Measurements from ENCODE around the gene MTMR3.

The MTMR3 gene

DNA sequence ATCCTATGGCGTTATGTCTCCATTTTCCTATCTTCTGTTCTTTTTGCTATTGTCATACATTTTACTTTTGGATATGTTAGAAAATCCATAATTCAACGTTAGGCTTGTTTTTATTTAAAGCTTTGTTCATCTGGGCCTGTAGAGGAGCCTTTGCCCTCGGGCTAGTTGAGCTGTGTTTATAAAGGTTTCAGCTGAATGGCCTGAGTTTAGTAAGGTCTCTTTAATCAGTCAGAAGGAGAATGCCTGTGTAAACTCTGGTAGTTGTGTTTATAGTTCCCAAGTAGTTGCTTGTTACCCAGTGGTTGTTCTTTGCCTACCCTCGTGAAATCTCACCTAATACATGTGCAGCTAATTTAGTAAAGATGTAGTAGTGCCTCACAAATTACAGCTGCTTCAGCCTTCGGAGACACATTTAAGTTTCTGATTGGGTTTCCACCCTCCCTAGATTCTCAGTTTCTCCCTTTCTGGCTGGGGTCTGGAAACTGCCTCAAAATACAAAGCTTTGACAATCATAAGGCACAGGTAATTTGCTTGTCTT is 33.1 kb downstream of the MTMR3 start:
- DNase-seq (ENCODE audit: low read depth in 2 of 2): no peak

DNA sequence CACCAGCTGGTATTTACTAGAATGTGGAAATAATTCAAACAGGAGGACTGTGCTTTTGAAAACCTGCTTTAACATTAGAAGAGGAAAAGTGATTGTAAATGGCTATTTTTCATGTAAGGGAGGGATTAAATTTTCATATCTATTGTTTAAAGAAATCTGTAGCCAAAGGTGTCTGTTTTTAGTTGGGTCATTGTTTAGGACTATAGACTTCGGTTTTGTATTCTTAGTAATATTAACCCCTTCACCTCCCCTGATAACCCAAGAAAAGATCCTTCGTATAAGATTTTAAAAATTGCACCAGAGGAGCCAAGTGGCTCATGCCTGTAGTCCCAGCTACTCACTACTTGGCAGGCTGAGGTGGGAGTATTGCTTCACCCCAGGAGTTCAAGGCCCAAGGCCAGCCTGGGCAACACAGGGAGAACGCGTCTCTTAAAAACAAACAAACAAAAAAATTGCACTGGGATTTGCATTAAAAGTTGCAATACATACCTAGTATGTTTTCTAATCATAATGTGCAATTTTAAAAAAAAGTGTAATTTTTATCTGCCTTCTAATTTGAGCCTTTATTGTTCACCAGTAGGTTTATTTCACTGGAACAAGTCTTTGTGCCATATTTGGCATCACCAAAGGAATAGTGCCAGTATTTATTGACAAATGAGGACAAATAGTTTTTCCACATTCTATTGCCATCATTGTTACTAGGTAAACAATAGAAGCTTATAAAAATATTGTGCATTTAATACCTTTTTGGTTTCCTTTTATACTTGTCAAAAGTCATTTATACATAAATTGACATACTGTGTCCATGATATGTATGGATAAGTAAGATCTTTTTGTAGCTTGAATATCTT is 34.3 kb downstream of the MTMR3 start:
- DNase-seq (ENCODE audit: low read depth in 2 of 2): no peak

GRCh38 chr22:29925402-29925801 is 42.4 kb downstream of the MTMR3 start:
- no peak for DNase-seq (ENCODE audit: low read depth in 2 of 2)

- no peak for DNase-seq (ENCODE audit: low read depth in 2 of 2)
Measured at GRCh38 chr22:29926057-29926456, 43.1 kb downstream of the MTMR3 start.

DNA sequence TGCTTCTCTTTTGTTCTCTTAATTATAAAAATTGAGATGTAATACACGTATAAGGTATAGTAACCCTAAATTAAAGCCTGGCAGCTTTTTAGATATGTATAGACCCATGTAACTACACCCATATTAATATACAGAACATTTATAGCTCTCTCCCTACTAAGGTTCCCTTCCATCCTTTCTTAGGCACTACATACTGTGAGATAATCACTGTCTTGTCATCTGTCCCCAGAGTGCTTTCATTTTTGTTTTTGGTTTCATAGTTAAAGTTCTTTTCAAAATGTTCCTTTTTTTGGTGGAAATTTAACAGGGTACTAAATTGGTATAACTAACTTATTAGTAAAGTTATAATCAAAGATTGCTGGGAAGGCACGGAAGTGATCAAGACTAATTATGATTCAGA is 49.2 kb downstream of the MTMR3 start:
- no peak for DNase-seq (ENCODE audit: low read depth in 2 of 2)

GRCh38 chr22:29933619-29934018 is 50.6 kb downstream of the MTMR3 start:
- DNase-seq (ENCODE audit: low read depth in 2 of 2): no peak

- DNase-seq (ENCODE audit: low read depth in 2 of 2): no peak
Measured at GRCh38 chr22:29934596-29934995, 51.6 kb downstream of the MTMR3 start.

- no peak for DNase-seq (ENCODE audit: low read depth in 2 of 2)
Measured at GRCh38 chr22:29936186-29936585, 53.2 kb downstream of the MTMR3 start.

DNA sequence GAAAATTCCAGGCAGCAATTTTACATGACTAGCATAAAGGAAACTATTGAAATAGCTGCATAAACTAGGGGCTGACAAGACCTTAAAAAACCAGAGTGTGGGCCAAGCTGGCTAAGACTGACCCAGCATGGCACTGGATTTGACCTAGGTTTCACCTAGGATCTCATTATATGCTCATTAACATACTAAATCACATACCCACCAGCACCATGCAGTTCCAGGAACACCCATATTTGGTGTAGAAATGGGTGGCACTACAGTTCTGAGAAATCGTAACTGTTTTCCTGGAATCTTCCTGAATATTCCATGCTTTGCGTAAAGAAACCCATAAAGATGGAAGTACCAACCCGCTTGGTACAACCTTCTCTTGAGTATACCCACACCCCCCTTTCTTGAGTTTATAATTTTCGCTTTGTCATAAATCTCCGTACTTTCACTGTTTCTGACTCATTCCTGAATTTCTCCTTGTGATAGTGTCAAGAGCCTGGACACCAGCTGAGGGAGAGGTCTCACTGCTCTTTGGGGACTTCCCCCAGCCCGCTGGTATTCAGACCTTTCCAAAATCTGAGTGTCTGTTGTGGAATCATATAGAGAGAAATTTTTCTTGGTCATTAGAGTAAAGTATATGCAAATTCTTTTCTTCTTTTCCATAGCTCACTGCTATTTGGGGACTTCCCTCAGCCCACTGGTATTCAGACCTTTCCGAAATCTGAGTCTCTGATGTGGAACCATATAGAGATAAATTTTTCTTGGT is 55.1 kb downstream of the MTMR3 start:
- no peak for DNase-seq (ENCODE audit: low read depth in 2 of 2)

GRCh38 chr22:29940526-29940925 is 57.6 kb downstream of the MTMR3 start:
- DNase-seq (ENCODE audit: low read depth in 2 of 2): no peak

GRCh38 chr22:29944339-29944738 is 61.4 kb downstream of the MTMR3 start:
- DNase-seq (ENCODE audit: low read depth in 2 of 2): no peak

- DNase-seq (ENCODE audit: low read depth in 2 of 2): no peak
Measured at GRCh38 chr22:29945435-29945834, 62.5 kb downstream of the MTMR3 start.

DNA sequence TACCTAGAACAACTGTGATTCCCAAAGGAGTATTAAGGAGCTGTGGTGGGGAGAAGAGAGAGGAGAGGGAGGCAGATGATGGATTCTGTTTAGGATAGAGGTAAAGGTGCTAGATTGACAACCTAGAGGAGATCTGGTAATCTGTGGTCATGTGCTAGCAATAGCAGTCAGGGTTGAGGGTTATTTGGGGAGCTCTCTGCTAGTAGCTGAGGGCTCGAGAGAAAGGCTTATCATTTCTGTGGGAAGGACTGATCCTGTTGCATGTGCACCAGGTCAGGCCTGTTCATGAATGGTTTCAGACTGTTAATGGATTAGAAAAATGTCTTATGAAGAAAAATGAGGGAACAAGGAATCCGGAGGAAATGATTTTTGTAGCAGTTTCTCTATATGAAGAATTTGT is 63.2 kb downstream of the MTMR3 start:
- no peak for DNase-seq (ENCODE audit: low read depth in 2 of 2)

DNA sequence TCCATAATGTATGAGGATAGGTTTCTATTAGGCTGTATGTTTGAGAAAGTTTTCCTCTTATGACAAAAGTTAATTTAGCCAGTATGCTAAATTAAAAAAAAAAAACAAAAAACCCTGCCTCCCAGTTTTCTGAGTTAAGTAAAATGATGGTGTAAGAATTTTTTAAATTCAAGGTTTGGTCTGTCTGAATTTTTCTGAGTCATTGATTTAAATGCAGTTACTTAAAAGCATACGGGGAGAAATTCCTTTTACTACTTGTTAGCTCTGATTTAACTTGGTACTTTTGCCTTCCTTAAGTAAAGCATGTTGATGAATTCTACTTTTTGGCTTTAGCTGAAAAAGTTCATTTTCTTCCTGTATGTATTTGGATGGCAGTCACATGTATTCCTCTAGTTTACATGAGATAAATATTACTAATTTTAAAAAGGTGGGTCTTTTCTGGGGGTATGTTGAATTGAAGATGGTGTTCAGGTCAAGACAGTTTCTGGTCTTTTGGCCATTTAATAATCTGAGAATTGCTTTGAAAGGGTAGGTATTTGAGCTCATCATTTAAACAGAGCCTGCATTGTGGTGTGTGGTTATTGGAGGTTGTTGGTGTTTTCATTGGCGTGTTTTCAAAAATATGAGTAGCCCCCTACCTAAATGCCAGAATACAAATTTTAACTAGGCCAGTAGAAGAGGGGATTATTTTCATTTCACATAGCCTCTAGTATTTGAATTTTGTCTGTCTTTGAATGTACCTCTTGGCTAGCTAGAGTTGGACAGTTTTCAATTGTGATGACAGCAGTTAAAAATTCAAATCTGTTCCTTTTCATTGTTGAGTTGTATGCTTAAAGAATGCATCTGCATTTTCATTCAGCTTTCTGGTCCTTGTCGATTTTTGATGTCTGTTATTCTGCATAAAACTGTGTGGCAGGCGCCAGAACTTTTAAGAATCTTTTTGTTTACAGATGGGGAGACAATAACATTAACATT is 64.7 kb downstream of the MTMR3 start:
- DNase-seq (ENCODE audit: low read depth in 2 of 2): no peak

DNA sequence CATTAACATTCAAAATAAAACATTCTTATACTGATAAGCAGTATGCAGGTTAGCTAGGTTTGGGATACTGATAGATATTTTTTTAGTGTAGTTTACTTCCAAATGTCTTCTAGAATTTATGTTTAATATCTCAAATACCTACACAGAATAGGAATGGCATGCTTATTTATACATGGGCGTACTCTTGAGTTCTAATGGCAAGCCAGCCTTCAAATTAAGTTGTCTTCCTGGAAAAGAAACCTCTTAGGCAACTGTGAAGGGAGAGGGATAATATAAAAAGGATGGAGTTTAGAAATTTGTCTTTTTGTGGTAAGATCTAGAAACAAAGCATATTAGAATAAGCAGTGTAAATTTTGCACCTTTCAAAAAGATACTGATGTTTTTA is 65.4 kb downstream of the MTMR3 start:
- DNase-seq (ENCODE audit: low read depth in 2 of 2): no peak

DNA sequence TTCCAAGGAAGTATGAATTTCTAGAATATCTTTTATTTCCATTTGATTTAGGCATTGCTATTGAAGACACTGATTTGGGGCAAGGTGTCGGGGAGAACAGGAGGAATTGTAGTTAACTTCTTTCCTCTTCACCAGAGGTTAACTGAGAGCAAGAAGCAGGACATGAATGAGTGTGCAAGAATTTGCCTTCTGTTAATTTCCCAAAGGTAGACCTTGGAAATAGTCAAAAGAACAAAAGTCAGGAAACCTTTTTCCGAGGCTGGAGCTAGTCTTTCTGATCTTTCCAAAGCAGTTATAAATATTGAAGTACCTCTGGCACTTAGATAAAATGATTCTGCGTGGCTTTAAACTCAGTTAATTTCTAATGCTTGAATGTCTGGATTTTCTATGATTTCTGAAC is 66.9 kb downstream of the MTMR3 start:
- DNase-seq (ENCODE audit: low read depth in 2 of 2): no peak

DNA sequence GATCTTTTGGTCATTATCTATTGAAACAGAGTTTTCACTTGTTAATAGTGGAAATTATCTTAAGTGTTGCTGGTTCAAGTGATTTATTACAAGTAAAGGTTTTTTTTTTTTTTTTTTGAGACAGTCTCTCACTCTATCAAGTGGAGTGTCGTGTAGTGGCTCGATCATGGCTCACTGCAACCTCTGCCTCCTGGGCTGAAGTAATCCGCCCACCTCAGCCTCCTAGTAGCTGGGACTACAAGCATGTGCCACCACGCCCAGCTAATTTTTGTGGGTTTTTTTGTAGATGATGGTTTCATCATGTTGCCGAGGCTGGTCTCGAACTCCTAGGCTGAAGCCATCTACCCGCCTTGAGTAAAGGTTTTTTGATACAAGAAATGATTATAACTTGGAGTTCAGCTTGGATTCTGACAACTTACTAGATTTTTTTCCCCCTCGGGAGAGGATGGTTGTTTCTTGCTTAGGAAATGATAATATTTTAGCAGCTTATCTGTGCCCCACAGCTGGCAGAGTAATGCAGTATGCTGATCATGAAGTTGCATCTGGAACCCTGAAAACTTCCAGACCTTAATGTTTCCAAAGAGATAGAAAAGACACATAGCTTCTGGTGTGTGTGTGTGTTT is 68.9 kb downstream of the MTMR3 start:
- DNase-seq (ENCODE audit: low read depth in 2 of 2): no peak

- DNase-seq (ENCODE audit: low read depth in 2 of 2): no peak
Measured at GRCh38 chr22:29954203-29954855, 71.4 kb downstream of the MTMR3 start.

DNA sequence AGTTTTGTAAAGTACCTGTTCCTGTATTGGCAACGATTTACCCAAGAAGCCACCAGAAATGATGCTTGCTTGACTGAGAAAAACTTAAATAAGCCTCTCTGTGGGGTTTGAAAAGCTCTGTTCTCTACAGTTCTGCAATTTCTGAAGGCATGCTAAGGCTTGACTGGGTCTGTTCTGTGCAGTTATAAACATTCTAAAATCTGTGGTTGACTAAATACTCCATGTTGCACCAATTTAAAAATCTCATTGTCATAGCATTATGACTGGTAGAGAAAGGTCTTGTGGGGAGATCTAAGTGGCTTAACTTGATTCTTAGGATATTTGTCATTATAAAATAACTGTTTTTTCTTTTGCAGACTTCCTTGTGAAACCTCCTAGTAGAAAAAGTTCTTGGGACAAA is 73.7 kb downstream of the MTMR3 start:
- no peak for DNase-seq (ENCODE audit: low read depth in 2 of 2)

GRCh38 chr22:29958170-29958569 is 75.2 kb downstream of the MTMR3 start:
- no peak for DNase-seq (ENCODE audit: low read depth in 2 of 2)

DNA sequence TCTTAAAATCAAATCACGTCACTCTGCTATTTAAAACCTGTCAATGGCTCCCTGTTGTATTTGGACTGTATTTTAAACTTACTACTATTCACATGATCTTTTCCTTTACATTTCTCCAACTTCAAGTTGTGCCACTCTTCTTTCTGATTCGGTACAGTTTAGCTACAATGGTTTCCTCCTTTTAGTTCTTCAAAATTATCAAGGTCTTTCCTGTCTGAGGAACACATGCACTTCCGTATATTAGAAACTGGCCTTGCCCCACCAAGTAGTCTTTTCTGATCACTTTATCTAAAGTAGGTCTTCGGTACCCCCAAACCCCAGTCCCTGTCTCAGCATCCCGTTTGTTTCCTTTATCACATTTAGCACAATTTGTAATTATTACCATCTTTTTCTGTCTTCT is 81.8 kb downstream of the MTMR3 start:
- DNase-seq (ENCODE audit: low read depth in 2 of 2): no peak
